Thymus (tissue), 11 donors: Measurements from ENCODE around the gene RBM47. TPM values are rescaled to one million over a fixed set of nuclear protein-coding genes. Genes with fewer than 3 reads are reported as not detected.
"Not testable (repeated sequence)": the region's sequence is repeated elsewhere in the genome, so short reads cannot be mapped to it uniquely, and the experiment has no call there.

ENCODE experiments used
- DNase-seq, 9 donors: peaks; one replicate each; pipeline ENCODE4 v3.0.0-alpha.2; 2013; ENCODE audit warnings: low spot score in 9 of 9, low read depth in 6 of 9, missing footprints in 1 of 9
- H3K27ac ChIP-seq, 2 donors: one replicate each; pipeline ENCODE4 v1.5.1; 2013; ENCODE audit warnings: control low read depth in 1 of 2, low read depth in 1 of 2, low read length in 1 of 2, mild to moderate bottlenecking in 1 of 2, moderate library complexity in 1 of 2
- H3K27me3 ChIP-seq, 2 donors: one replicate each; pipeline ENCODE4 v1.5.1; 2013; ENCODE audit warnings: low read length in 1 of 2; ENCODE audit not compliant: control insufficient read depth in 2 of 2, insufficient read depth in 1 of 2
- H3K36me3 ChIP-seq, 2 donors: one replicate each; pipeline ENCODE4 v1.5.1; 2013; ENCODE audit warnings: low read length in 1 of 2, mild to moderate bottlenecking in 1 of 2, moderate library complexity in 1 of 2; ENCODE audit not compliant: control insufficient read depth in 2 of 2, insufficient read depth in 2 of 2
- H3K4me1 ChIP-seq, 2 donors: one replicate each; pipeline ENCODE4 v1.5.1; 2013; ENCODE audit warnings: low read length in 2 of 2; ENCODE audit not compliant: control insufficient read depth in 2 of 2, insufficient read depth in 2 of 2
- H3K4me3 ChIP-seq, 2 donors: one replicate each; pipeline ENCODE4 v1.5.1; 2013; ENCODE audit warnings: low read length in 2 of 2, control low read depth in 1 of 2, mild to moderate bottlenecking in 1 of 2
- H3K9me3 ChIP-seq, 2 donors: one replicate each; pipeline ENCODE4 v1.5.1; 2013; ENCODE audit warnings: low read length in 1 of 2, mild to moderate bottlenecking in 1 of 2; ENCODE audit not compliant: control insufficient read depth in 2 of 2, insufficient read depth in 1 of 2
- WGBS: extraction: QIAGEN DNeasy Blood & Tissue Kit; methylation state at CpG from one replicate; pipeline ENCODE4 v1.1.7; 2013; 5-methylcytosine and 5-hydroxymethylcytosine counted together
- polyA plus RNA-seq: library from polyadenylated mRNA; stranded (reverse); fragments of 200-250 nt; gene quantifications from one replicate; pipeline ENCODE4 v1.2.3, GENCODE V29; 2013
- total RNA-seq: library from RNA; stranded (reverse); fragments of 120-200 nt; gene quantifications from one replicate; pipeline ENCODE4 v1.2.4, GENCODE V29; 2013
- donor health status: healthy.

The RBM47 gene
- total and polyA plus RNA-seq, 2 donors: 7.9 to 13.1 TPM

DNA sequence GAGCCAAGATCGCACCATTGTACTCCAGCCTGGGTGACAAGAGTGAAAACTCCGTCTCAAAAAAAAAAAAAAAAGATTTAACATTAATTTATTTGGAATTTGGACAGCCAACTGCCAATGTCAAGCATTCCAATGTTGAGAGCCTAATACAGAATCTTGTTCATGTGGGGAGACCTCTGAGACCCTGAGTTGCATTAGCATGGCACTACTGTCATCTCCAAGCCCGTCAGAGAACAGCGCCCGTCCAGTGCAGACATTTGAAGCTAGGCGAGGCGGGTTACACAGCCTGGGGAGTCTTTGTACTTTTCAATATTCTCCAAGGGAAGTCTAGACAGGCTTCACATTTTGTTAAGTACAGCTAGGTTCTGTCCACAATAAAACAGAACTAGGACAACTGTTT is 167.8 kb downstream of the RBM47 start:
- Histone ChIP-seq H3K9me3 (no peaks in the 10 kb centered on the region), H3K4me3 (no peak overlapping the region), H3K27me3 (no peaks in the 10 kb centered on the region), H3K27ac (peak overlapping the region; percentile 18 to 62), H3K4me1 (no peaks in the 10 kb centered on the region), H3K36me3 (no peaks in the 10 kb centered on the region)
- no peak for DNase-seq
- 96% methylated on average over 7 of the region's 7 CpGs for WGBS

DNA sequence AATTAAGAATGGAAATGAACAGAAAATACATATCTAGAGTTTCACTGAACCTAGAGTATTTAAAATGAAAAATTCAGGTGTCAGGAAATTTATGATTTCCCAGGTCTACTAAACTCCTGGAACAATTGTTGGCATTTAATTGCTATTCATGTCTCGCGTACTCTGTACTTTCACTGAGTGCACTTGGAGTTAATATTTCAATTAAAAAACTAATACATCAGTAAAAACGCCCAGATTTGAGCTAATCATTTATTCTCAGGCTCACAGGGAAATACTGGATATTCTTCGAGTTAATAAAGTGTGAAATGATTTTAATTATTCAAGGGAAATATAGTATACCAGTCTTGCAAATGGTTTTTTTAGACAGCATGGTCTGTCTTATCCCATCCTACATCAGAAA is 168.6 kb downstream of the RBM47 start:
- Histone ChIP-seq H3K4me1 (no peaks in the 10 kb centered on the region), H3K9me3 (no peaks in the 10 kb centered on the region), H3K4me3 (no peak overlapping the region), H3K36me3 (no peaks in the 10 kb centered on the region), H3K27ac (no peak overlapping the region), H3K27me3 (no peaks in the 10 kb centered on the region)
- DNase-seq: no peak
- WGBS: 95% methylated on average over 4 of the region's 4 CpGs

DNA sequence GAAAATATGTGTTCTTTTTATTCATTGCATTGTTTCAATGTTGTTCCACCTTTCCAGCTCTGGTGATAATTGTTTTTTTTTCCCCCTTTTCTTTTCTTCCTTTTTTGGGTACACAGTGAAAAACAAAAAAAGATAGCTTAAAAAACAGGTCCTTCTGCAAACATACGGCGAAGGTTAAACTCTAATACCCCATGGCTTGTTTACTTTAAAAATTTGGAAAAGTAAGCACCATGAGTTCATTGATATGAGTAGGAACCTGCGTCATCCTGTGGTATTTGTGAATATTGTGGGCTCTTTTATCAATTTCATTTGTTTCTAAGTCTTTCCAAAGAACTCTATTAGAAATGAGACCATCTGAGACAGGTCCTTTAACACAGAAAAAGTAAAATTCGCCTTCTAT is 171.0 kb downstream of the RBM47 start:
- no peaks in the 10 kb centered on the region for H3K36me3 ChIP-seq
- H3K27me3 ChIP-seq: no peaks in the 10 kb centered on the region
- H3K9me3 ChIP-seq: no peaks in the 10 kb centered on the region
- 86% methylated on average over 4 of the region's 4 CpGs for WGBS
- no peaks in the 10 kb centered on the region for H3K4me1 ChIP-seq
- no peak overlapping the region for H3K4me3 ChIP-seq
- no peak for DNase-seq
- H3K27ac ChIP-seq: no peak overlapping the region

DNA sequence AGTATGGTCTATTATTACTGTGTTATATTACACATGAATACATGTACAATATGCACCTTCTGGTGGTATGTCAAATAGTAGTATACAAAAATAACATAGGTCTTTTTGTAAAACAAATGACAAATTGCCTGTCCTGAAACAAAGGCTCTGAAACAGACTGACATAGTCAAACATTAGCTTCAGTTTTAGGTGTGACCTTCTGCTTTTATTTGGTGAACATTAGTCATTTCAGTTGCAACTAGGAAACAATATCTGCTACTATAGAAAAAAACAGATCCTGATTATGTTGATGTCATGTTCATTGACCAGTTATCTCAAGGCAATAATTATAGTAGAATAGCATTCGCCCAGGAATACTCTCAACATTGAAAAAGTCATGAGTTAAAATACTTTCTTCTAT is 171.6 kb downstream of the RBM47 start:
- Histone ChIP-seq H3K4me3 (no peak overlapping the region), H3K27me3 (no peaks in the 10 kb centered on the region), H3K36me3 (no peaks in the 10 kb centered on the region), H3K4me1 (no peaks in the 10 kb centered on the region), H3K9me3 (no peaks in the 10 kb centered on the region), H3K27ac (no peak overlapping the region)
- no peak for DNase-seq
- 97% methylated on average over 1 of the region's 1 CpG for WGBS

DNA sequence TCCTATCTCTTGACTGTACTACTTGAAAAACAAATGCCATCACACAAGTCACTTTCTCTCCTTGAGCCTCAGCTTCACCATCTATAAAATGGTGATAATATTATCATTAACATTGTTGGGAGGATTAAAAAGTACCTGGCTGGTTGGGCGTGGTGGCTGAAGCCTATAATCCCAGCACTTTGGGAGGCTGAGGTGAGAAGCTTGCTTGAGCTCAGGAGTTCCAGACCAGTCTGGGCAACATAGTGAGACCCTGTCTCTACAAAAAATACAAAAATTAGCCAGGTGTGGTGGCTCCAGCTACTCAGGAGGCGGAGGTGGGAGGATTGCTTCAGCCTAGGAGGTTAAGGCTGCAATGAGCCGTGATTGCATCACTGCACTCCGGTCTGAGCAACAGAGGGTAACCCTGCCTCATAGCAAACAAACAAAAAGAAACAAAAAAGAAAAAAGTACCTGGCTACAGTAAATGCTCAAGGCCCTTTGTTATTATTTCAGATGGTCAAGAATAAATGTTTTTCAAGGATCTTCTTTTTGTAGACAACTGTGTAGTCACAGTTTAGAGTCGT is 174.2 kb downstream of the RBM47 start:
- H3K4me1 ChIP-seq: no peaks in the 10 kb centered on the region
- H3K9me3 ChIP-seq: no peaks in the 10 kb centered on the region
- H3K4me3 ChIP-seq: no peak overlapping the region
- WGBS: 97% methylated on average over 5 of the region's 5 CpGs
- DNase-seq: no peak
- no peaks in the 10 kb centered on the region for H3K36me3 ChIP-seq
- no peaks in the 10 kb centered on the region for H3K27me3 ChIP-seq
- H3K27ac ChIP-seq: no peak overlapping the region

DNA sequence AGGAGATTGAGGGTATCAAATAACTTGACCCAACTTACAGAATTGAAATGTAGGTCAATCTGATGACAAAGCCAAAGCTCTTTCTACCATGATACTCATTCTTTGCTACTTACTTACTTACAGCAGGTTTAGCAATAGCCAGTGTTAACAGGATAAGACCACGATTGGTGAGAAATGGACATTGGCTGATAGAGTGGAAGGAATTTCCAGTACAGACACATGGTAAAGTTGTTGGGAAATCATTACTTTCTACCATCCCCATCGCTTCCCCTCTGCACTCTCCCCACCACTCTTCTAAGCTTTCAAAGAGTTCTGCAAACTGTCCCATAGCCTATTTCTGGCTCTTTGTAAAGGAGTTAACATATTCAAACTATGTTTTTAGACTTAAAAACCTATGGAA is 174.8 kb downstream of the RBM47 start:
- DNase-seq: no peak
- Histone ChIP-seq H3K36me3 (no peaks in the 10 kb centered on the region), H3K9me3 (no peaks in the 10 kb centered on the region), H3K4me3 (no peak overlapping the region), H3K4me1 (no peaks in the 10 kb centered on the region), H3K27me3 (no peaks in the 10 kb centered on the region), H3K27ac (no peak overlapping the region)
- 97% methylated on average over 2 of the region's 2 CpGs for WGBS

DNA sequence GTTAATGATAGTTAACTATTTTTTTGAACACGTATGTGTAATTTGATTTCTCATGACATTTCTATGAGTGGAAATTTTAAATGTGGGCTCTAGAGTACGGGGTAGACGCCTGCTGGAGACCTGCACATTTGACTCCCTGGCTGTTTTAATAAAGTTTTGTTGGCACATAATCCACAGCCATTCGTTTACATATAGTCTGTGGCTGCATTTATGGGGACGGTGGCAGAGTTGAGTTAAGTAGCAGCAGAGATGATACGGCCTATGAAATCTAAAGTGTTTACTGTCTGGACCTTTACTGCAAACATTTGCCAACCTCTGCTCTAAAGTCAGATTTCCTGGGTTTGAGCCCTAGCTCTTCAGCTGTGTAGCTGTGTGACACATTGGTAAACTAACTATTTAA is 175.8 kb downstream of the RBM47 start:
- no peaks in the 10 kb centered on the region for H3K36me3 ChIP-seq
- H3K9me3 ChIP-seq: no peaks in the 10 kb centered on the region
- no peaks in the 10 kb centered on the region for H3K27me3 ChIP-seq
- 96% methylated on average over 6 of the region's 6 CpGs for WGBS
- no peak overlapping the region for H3K4me3 ChIP-seq
- no peaks in the 10 kb centered on the region for H3K4me1 ChIP-seq
- no peak for DNase-seq
- no peak overlapping the region for H3K27ac ChIP-seq

DNA sequence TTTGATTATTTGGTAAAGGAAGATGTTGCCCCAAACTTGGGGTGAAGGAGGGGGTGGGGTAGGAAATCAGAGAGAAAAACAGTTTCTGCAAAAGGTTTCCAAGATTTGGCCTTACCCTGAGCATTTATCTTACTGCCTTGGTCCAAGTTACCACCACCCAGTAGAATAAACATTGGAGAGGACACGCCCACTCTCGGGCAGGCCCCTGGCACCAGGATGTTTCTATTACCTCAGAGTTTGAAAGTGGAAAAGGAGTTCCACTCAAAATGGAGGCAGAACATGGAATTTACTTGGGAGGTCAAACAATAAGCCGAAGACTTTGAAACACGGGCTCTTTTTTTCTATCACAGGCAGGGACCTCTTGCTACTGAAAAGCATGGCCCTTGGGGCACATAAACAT is 180.8 kb downstream of the RBM47 start:
- WGBS: 99% methylated on average over 4 of the region's 4 CpGs
- H3K4me3 ChIP-seq: no peak overlapping the region
- no peak overlapping the region for H3K27ac ChIP-seq
- H3K36me3 ChIP-seq: no peaks in the 10 kb centered on the region
- H3K27me3 ChIP-seq: no peaks in the 10 kb centered on the region
- H3K9me3 ChIP-seq: no peaks in the 10 kb centered on the region
- no peak for DNase-seq
- H3K4me1 ChIP-seq: no peaks in the 10 kb centered on the region

DNA sequence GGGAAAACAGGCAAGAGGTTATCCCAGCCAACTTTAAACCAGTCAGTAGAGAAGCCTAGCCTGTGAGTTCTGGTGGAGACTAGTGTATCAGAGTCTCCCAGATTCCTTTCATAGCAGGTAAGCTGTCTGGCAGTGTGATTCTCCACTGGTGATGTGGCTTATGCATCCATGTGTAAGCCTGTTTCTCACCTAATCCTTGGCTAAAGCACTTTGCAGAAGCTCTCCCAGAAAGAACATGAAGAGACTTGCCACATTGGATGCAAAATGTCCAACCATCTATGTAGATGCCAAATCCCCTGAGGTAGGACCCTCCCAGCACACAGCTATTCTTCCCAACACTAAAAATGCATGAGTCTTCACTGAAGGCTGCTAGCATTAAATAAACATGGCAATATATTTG is 182.8 kb downstream of the RBM47 start:
- Histone ChIP-seq H3K27ac (no peak overlapping the region), H3K36me3 (no peaks in the 10 kb centered on the region), H3K4me1 (no peaks in the 10 kb centered on the region), H3K9me3 (no peaks in the 10 kb centered on the region), H3K4me3 (no peak overlapping the region), H3K27me3 (no peaks in the 10 kb centered on the region)
- no peak for DNase-seq

DNA sequence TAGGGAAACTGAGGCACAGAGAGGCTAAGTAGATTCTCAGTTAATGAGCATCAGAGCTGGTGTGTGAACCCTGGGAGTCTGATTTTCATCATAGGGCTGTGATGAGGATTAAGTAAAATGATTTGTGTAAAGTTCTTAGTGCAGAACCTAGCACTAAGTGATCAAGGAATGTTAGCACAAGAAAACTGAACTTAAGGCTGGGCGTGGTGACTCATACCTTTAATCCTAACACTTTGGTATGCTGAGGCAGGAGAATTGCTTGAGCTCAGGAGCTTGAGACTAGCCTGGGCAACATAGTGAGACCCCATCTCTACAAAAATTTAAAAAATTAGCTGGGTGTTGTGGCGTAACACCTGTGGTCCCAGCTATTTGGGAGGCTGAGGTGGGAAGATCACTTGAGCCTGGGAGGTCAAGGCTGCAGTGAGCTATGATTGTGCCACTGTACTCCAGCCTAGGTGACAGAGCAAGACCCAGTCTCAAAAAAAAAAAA is 183.4 kb downstream of the RBM47 start:
- not testable (repeated sequence) for H3K4me3 ChIP-seq, H3K27me3 ChIP-seq, H3K9me3 ChIP-seq, DNase-seq, H3K36me3 ChIP-seq, H3K27ac ChIP-seq, H3K4me1 ChIP-seq
- WGBS: over 99% methylated on average over 2 of the region's 2 CpGs
